Measurements from ENCODE around the gene PARM1. TPM values are rescaled to one million over a fixed set of nuclear protein-coding genes. Genes with fewer than 3 reads are reported as not detected.

PARM1 gene
- total RNA-seq, 1 donor from 2014 or later: not detected

GRCh38 chr4:74953647-74954046 is 20.7 kb downstream of the PARM1 start:
- no peak for DNase-seq (ENCODE audit: extremely low spot score, unreplicated experiment)
- H3K4me1 Mint-ChIP-seq (ENCODE audit: unreplicated experiment): no peaks in the 10 kb centered on the region
- H3K9me3 Mint-ChIP-seq (ENCODE audit: unreplicated experiment): no peaks in the 10 kb centered on the region
- H3K27ac Mint-ChIP-seq (ENCODE audit: unreplicated experiment): no peak overlapping the region
- H3K27me3 Mint-ChIP-seq (ENCODE audit: unreplicated experiment): no peaks in the 10 kb centered on the region
- H3K4me3 Mint-ChIP-seq (ENCODE audit: unreplicated experiment): no peak overlapping the region
- no peak for TF ChIP-seq CTCF (IDR thresholded peaks at IDR 0.05)
- no peaks in the 10 kb centered on the region for H3K36me3 Mint-ChIP-seq (ENCODE audit: unreplicated experiment)

GRCh38 chr4:74958881-74959280 is 26.0 kb downstream of the PARM1 start:
- Mint-ChIP-seq H3K9me3 (ENCODE audit: unreplicated experiment) (peaks cover 15% of the 10 kb centered on the region), H3K36me3 (ENCODE audit: unreplicated experiment) (no peaks in the 10 kb centered on the region), H3K4me3 (ENCODE audit: unreplicated experiment) (no peak overlapping the region), H3K4me1 (ENCODE audit: unreplicated experiment) (no peaks in the 10 kb centered on the region), H3K27me3 (ENCODE audit: unreplicated experiment) (no peaks in the 10 kb centered on the region), H3K27ac (ENCODE audit: unreplicated experiment) (no peak overlapping the region)
- DNase-seq (ENCODE audit: extremely low spot score, unreplicated experiment): no peak
- TF ChIP-seq CTCF (IDR thresholded peaks at IDR 0.05): no peak

GRCh38 chr4:74961230-74961629 is 28.3 kb downstream of the PARM1 start:
- Mint-ChIP-seq H3K36me3 (ENCODE audit: unreplicated experiment) (no peaks in the 10 kb centered on the region), H3K4me1 (ENCODE audit: unreplicated experiment) (no peaks in the 10 kb centered on the region), H3K27ac (ENCODE audit: unreplicated experiment) (no peak overlapping the region), H3K9me3 (ENCODE audit: unreplicated experiment) (peaks cover 15% of the 10 kb centered on the region), H3K27me3 (ENCODE audit: unreplicated experiment) (no peaks in the 10 kb centered on the region), H3K4me3 (ENCODE audit: unreplicated experiment) (no peak overlapping the region)
- no peak for TF ChIP-seq CTCF (IDR thresholded peaks at IDR 0.05)
- DNase-seq (ENCODE audit: extremely low spot score, unreplicated experiment): no peak

GRCh38 chr4:74962584-74962983 is 29.7 kb downstream of the PARM1 start:
- Mint-ChIP-seq H3K9me3 (ENCODE audit: unreplicated experiment) (peaks cover 15% of the 10 kb centered on the region), H3K27me3 (ENCODE audit: unreplicated experiment) (no peaks in the 10 kb centered on the region), H3K36me3 (ENCODE audit: unreplicated experiment) (no peaks in the 10 kb centered on the region), H3K27ac (ENCODE audit: unreplicated experiment) (no peak overlapping the region), H3K4me1 (ENCODE audit: unreplicated experiment) (no peaks in the 10 kb centered on the region), H3K4me3 (ENCODE audit: unreplicated experiment) (no peak overlapping the region)
- no peak for TF ChIP-seq CTCF (IDR thresholded peaks at IDR 0.05)
- no peak for DNase-seq (ENCODE audit: extremely low spot score, unreplicated experiment)

GRCh38 chr4:74964311-74964710 is 31.4 kb downstream of the PARM1 start:
- H3K27ac Mint-ChIP-seq (ENCODE audit: unreplicated experiment): no peak overlapping the region

More at GRCh38 chr4:74964311-74964710, 31.4 kb downstream of the PARM1 start:
- TF ChIP-seq CTCF (IDR thresholded peaks at IDR 0.05): no peak
- Mint-ChIP-seq H3K4me1 (ENCODE audit: unreplicated experiment) (no peaks in the 10 kb centered on the region), H3K9me3 (ENCODE audit: unreplicated experiment) (peaks cover 15% of the 10 kb centered on the region), H3K4me3 (ENCODE audit: unreplicated experiment) (no peak overlapping the region), H3K27me3 (ENCODE audit: unreplicated experiment) (no peaks in the 10 kb centered on the region), H3K36me3 (ENCODE audit: unreplicated experiment) (no peaks in the 10 kb centered on the region)
- DNase-seq (ENCODE audit: extremely low spot score, unreplicated experiment): no peak

Data from osteocyte (in vitro differentiated cells).